Measurements from ENCODE around the gene SYNE1. TPM values are rescaled to one million over a fixed set of nuclear protein-coding genes. Genes with fewer than 3 reads are reported as not detected.
"Not testable (repeated sequence)": the region's sequence is repeated elsewhere in the genome, so short reads cannot be mapped to it uniquely, and the experiment has no call there.

The SYNE1 gene
- total RNA-seq, 2 donors from 2014 or later, result 135 to 160 TPM

DNA sequence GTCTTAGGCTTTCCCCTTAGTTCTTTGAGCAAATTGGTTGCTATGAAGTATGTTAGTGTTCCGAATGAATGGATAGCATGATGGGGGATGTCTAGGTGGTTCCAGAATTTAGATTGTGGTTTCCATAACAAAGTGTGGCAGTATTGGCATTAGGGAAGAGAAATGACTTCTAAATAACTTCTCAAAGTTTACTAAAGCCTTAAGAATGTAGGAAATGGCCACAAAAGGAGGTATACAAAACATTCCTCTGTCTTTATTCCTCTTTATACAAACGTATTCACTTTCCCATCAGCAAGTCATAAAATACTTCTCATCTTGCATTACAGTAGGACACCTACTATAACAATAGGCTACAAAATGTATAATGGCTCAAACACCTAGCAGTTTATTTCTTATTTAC, 550.1 kb downstream of the SYNE1 start:
- TF ChIP-seq, protein P1, sequence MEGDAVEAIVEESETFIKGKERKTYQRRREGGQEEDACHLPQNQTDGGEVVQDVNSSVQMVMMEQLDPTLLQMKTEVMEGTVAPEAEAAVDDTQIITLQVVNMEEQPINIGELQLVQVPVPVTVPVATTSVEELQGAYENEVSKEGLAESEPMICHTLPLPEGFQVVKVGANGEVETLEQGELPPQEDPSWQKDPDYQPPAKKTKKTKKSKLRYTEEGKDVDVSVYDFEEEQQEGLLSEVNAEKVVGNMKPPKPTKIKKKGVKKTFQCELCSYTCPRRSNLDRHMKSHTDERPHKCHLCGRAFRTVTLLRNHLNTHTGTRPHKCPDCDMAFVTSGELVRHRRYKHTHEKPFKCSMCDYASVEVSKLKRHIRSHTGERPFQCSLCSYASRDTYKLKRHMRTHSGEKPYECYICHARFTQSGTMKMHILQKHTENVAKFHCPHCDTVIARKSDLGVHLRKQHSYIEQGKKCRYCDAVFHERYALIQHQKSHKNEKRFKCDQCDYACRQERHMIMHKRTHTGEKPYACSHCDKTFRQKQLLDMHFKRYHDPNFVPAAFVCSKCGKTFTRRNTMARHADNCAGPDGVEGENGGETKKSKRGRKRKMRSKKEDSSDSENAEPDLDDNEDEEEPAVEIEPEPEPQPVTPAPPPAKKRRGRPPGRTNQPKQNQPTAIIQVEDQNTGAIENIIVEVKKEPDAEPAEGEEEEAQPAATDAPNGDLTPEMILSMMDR (IDR thresholded peaks at IDR 0.05), result no peak
- no peak overlapping the region for H3K4me3 ChIP-seq
- no peak overlapping the region for H3K27ac ChIP-seq
- H3K9me3 ChIP-seq, result peaks cover 0 to 6% of the 10 kb centered on the region in 2 donors
- H3K36me3 ChIP-seq, result no peaks in the 10 kb centered on the region
- DNase-seq (ENCODE audit: low spot score), result no peak
- no peaks in the 10 kb centered on the region for H3K27me3 ChIP-seq
- H3K4me1 ChIP-seq, result peaks cover 0 to 14% of the 10 kb centered on the region in 2 donors

DNA sequence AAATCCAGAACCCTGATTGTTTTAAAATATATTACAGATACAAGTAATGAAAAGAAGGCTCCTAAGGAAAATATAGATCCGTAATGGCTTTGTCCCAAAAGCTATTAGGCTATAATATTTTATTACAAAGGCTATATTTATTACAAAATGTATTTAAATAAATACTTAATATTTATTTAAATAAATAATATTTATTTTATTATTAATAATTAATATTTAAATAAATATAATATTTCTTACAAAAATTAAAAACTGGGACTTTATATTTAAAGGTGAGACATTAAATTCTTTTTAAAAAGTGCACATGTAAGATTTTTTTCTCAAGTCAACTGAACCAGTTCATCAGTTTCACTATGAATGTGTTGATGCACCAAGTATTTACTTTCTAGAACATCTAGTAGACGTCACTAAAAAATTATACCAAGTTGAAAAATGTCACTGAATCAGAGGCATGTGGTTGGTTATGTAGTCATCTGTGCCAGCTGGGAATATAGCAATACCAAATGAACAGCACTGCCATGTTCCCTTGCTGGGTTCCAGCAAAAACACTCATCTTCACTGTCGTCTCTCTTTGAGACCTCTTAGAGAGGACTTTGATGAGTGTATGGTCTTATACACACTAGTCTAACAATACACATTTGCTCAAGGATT, 550.8 kb downstream of the SYNE1 start:
- Histone ChIP-seq H3K9me3 (peaks cover 0 to 6% of the 10 kb centered on the region in 2 donors), H3K27me3 (no peaks in the 10 kb centered on the region), H3K36me3 (no peaks in the 10 kb centered on the region), H3K27ac (no peak overlapping the region), H3K4me3 (no peak overlapping the region), H3K4me1 (peaks cover 0 to 6% of the 10 kb centered on the region in 2 donors)
- no peak for DNase-seq (ENCODE audit: low spot score)
- TF ChIP-seq, protein P1 (IDR thresholded peaks at IDR 0.05), result no peak

DNA sequence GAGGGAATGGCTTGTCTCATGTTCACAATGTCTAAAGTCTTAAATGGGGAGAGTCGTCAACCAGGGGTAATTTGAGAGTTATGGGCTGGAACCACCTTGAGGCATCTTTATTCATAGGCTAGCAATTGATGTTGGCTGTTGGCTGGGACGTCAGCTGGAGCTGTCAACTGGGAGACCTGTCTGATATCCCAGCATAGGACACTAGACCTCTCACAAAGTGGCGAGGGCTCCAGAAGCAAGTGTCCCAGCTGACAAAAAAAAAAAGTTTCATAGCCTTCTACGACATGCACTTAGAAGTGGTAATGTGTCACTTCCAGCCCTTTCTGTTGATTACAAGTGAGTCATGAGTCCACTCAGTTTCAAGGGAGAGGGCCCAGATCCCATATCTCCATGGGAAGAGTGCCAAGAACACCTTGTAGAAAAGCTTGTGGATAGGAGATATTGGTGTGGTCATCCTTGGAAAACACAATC, 551.7 kb downstream of the SYNE1 start:
- TF ChIP-seq, protein P1 (IDR thresholded peaks at IDR 0.05), result no peak
- Histone ChIP-seq H3K27me3 (no peaks in the 10 kb centered on the region), H3K4me3 (no peak overlapping the region), H3K36me3 (no peaks in the 10 kb centered on the region), H3K27ac (peak overlapping the region in 1 of 2 donors; percentile 11), H3K4me1 (no peaks in the 10 kb centered on the region), H3K9me3 (peaks cover 0 to 6% of the 10 kb centered on the region in 2 donors)
- no peak for DNase-seq (ENCODE audit: low spot score)

DNA sequence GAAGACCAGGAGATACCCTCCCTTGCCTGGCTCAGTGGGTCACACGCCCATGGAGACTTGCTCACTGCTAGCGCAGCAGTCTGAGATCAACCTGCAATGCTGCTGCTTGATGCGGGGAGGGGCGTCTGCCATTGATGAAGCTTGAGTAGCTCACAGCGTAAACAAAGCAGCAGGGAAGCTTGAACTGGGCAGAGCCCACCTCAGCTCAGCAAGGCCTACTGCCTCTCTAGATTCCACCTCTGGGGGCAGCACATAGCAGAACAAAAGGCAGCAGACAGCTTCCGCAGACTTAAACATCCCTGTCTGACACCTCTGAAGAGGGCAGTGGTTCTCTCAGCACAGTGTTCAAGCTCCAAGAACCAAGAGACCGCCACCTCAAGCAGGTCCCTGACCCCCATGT, 558.4 kb downstream of the SYNE1 start:
- H3K27me3 ChIP-seq, result no peaks in the 10 kb centered on the region
- H3K9me3 ChIP-seq, result peaks cover 5 to 19% of the 10 kb centered on the region in 2 donors
- H3K36me3 ChIP-seq, result no peaks in the 10 kb centered on the region
- no peaks in the 10 kb centered on the region for H3K4me1 ChIP-seq
- no peak overlapping the region for H3K4me3 ChIP-seq
- no peak overlapping the region for H3K27ac ChIP-seq
- no peak for DNase-seq (ENCODE audit: low spot score)
- TF ChIP-seq, protein P1 (IDR thresholded peaks at IDR 0.05), result no peak

DNA sequence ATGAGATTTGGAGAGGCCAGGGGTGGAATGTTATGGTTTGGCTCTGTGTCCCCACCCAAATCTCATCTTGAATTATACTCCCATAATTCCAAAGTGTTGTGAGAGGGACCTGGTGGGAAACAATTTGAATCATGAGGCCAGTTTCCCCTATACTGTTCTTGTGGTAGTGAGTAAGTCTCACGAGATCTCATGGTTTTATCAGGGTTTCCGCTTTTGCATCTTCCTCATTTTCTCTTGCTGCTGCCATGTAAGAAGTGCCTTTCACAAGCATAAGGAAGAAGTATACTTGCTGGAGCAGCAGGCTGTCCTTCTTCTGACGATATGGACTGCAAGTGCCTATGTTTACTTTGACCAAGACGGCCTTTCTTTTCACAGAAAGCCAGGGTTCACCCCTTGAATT, 559.2 kb downstream of the SYNE1 start:
- H3K36me3 ChIP-seq, result no peaks in the 10 kb centered on the region
- H3K4me1 ChIP-seq, result peaks cover 0 to 2% of the 10 kb centered on the region in 2 donors
- no peak overlapping the region for H3K4me3 ChIP-seq
- H3K9me3 ChIP-seq, result peaks cover 5 to 15% of the 10 kb centered on the region in 2 donors
- DNase-seq (ENCODE audit: low spot score), result no peak
- TF ChIP-seq, protein P1 (IDR thresholded peaks at IDR 0.05), result no peak
- no peak overlapping the region for H3K27ac ChIP-seq
- H3K27me3 ChIP-seq, result no peaks in the 10 kb centered on the region

DNA sequence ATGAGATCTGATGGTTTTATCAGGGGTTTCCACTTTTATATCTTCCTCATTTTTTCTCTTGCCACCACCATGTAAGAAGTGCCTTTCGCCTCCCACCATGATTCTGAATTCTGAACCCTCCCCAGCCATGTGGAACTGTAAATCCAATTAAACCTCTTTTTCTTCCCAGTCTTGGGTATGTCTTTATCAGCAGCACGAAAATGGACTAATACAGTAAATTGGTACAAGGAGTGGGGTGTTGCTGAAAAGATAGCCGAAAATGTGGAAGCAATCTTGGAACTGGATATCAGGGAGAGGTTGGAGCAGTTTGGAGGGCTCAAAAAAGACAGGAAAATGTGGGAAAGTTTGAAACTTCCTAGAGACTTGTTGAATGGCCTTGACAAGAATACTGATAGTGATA, 560.9 kb downstream of the SYNE1 start:
- not testable (repeated sequence) for H3K4me3 ChIP-seq; H3K27ac ChIP-seq; DNase-seq (ENCODE audit: low spot score); H3K4me1 ChIP-seq; H3K27me3 ChIP-seq; H3K36me3 ChIP-seq
- peaks cover 5 to 13% of the 10 kb centered on the region in 2 donors for H3K9me3 ChIP-seq

All from right atrium auricular region (tissue), 2 donors.